ENCODE measurements around the gene LRRC59.

The LRRC59 gene

GRCh38 chr17:50381920-50382319 is 15.4 kb downstream of the LRRC59 start:
- no peak for DNase-seq

- no peak for DNase-seq
Observed at GRCh38 chr17:50381260-50381815, 16.0 kb downstream of the LRRC59 start.

GRCh38 chr17:50380369-50381259 is 16.7 kb downstream of the LRRC59 start:
- no peak for DNase-seq

- DNase-seq, result no peak
Observed at GRCh38 chr17:50379351-50380132, 17.8 kb downstream of the LRRC59 start.

GRCh38 chr17:50375858-50376538 is 21.3 kb downstream of the LRRC59 start:
- no peak for DNase-seq

GRCh38 chr17:50373705-50374104 is 23.6 kb downstream of the LRRC59 start:
- no peak for DNase-seq

GRCh38 chr17:50372758-50373556 is 24.4 kb downstream of the LRRC59 start, which contains the start of the genes EME1 and MRPL27:
TSS of gene EME1 (plus strand) at chr17:50373229. CDS start at chr17:50375209, 1,980 bp downstream.
TSS of gene MRPL27 (minus strand) at chr17:50373184. CDS start at chr17:50373170, 14 bp downstream.
- peak; percentile 96 for DNase-seq

GRCh38 chr17:50372222-50372757 is 25.0 kb downstream of the LRRC59 start:
- DNase-seq, result peak; percentile 56

GRCh38 chr17:50371526-50371925 is 25.8 kb downstream of the LRRC59 start:
- DNase-seq, result peak; percentile 63

- no peak for DNase-seq
Observed at GRCh38 chr17:50370052-50370451, 27.3 kb downstream of the LRRC59 start.

GRCh38 chr17:50367401-50367800 is 29.9 kb downstream of the LRRC59 start:
- DNase-seq, result no peak

GRCh38 chr17:50365649-50366393 is 31.5 kb downstream of the LRRC59 start:
- DNase-seq, result no peak

- no peak for DNase-seq
Observed at GRCh38 chr17:50365165-50365564, 32.2 kb downstream of the LRRC59 start.

- no peak for DNase-seq
Observed at GRCh38 chr17:50364715-50365114, 32.6 kb downstream of the LRRC59 start.

GRCh38 chr17:50364061-50364458 is 33.3 kb downstream of the LRRC59 start:
- no peak for DNase-seq

- peak; percentile 28 for DNase-seq
Observed at GRCh38 chr17:50363217-50364060, 33.9 kb downstream of the LRRC59 start.

GRCh38 chr17:50362661-50363060 is 34.7 kb downstream of the LRRC59 start:
- no peak for DNase-seq

- peak; percentile 95 for DNase-seq
Observed at GRCh38 chr17:50361561-50362480, 35.5 kb downstream of the LRRC59 start.
